Keratinocyte (primary cell): Measurements from ENCODE around the gene PVRIG. TPM values are rescaled to one million over a fixed set of nuclear protein-coding genes. Genes with fewer than 3 reads are reported as not detected.

Experiments used
- DNase-seq: peaks from one replicate; pipeline ENCODE4 v3.0.0-alpha.2; 2011; ENCODE audit warnings: low read depth, missing footprints, low spot score
- FAIRE-seq: peaks from 2 replicates; lab custom pipeline; 2011; peaks lifted over from hg19 to GRCh38; lab: Jason Lieb, UNC
- H2AFZ ChIP-seq: 2 replicates; pipeline ENCODE4 v1.6.0; 2012; ENCODE audit warnings: low read length, control low read depth, inconsistent platforms; ENCODE audit not compliant: control insufficient read depth
- H3K27ac ChIP-seq: 2 replicates; pipeline ENCODE4 v1.5.1; 2011; ENCODE audit warnings: low read length; ENCODE audit not compliant: control insufficient read depth, insufficient read depth
- H3K27me3 ChIP-seq: 3 replicates; pipeline ENCODE4 v1.6.0; 2011; ENCODE audit warnings: low read length; ENCODE audit not compliant: control insufficient read depth, insufficient read depth; ENCODE audit errors: extremely low read depth
- H3K36me3 ChIP-seq, 2 experiments: 2 replicates in 1 of 2; 3 replicates in 1 of 2; pipeline ENCODE4 v1.5.1; 2011; ENCODE audit warnings: low read length in 2 of 2, mild to moderate bottlenecking in 1 of 2; ENCODE audit not compliant: control insufficient read depth in 2 of 2, insufficient read depth in 2 of 2; ENCODE audit errors: extremely low read depth in 1 of 2
- H3K4me1 ChIP-seq: 3 replicates; pipeline ENCODE4 v1.5.1; 2011; ENCODE audit warnings: low read length; ENCODE audit not compliant: control insufficient read depth, insufficient read depth; ENCODE audit errors: extremely low read depth
- H3K4me2 ChIP-seq: 3 replicates; pipeline ENCODE4 v1.6.0; 2011; ENCODE audit warnings: low read depth, low read length; ENCODE audit not compliant: control insufficient read depth, insufficient read depth; ENCODE audit errors: extremely low read depth
- H3K4me3 ChIP-seq, 3 experiments: fragments of 200-600 bp in 1 of 3; sonication (generic) in 1 of 3; 2 replicates in 2 of 3; 3 replicates in 1 of 3; pipeline ENCODE4 v1.5.1; 2011 to 2016; ENCODE audit warnings: low read length in 3 of 3, mild to moderate bottlenecking in 3 of 3, control low read depth in 2 of 3, inconsistent platforms in 1 of 3, low read depth in 1 of 3, mixed read lengths in 1 of 3, mixed run types in 1 of 3, moderate library complexity in 1 of 3; ENCODE audit not compliant: control insufficient read depth in 2 of 3, insufficient read depth in 2 of 3; ENCODE audit errors: extremely low read depth in 1 of 3
- H3K79me2 ChIP-seq: 2 replicates; pipeline ENCODE4 v1.6.0; 2012; ENCODE audit warnings: low read length; ENCODE audit not compliant: control insufficient read depth, insufficient read depth
- H3K9ac ChIP-seq: 3 replicates; pipeline ENCODE4 v1.6.0; 2011; ENCODE audit warnings: low read length; ENCODE audit not compliant: control insufficient read depth, insufficient read depth; ENCODE audit errors: extremely low read depth
- H3K9me1 ChIP-seq: 3 replicates; pipeline ENCODE4 v1.6.0; 2011; ENCODE audit warnings: low read length; ENCODE audit not compliant: control insufficient read depth, insufficient read depth; ENCODE audit errors: extremely low read depth
- H3K9me3 ChIP-seq: 2 replicates; pipeline ENCODE4 v1.5.1; 2012; ENCODE audit warnings: low read depth, low read length; ENCODE audit not compliant: control insufficient read depth
- H4K20me1 ChIP-seq: 3 replicates; pipeline ENCODE4 v1.6.0; 2011; ENCODE audit warnings: low read length; ENCODE audit not compliant: control insufficient read depth, insufficient read depth; ENCODE audit errors: extremely low read depth
- EZH2 ChIP-seq: IDR thresholded peaks from one replicate; pipeline ENCODE4 v1.6.1; 2012; ENCODE audit warnings: inconsistent platforms, mild to moderate bottlenecking, low read length, moderate library complexity
- dilution Hi-C: fragments of 300-500 bp; cut with MboI; formaldehyde crosslinking; loops from one replicate; pipeline ENCODE4 v1.7.0; 2020; ENCODE audit warnings: low sequenced_read_pairs; ENCODE audit not compliant: extremely low pct_ligation_motif_present
- polyA plus RNA-seq, 5 experiments: library from polyadenylated mRNA; depleted of rRNA in 3 of 5; stranded (reverse) in 3 of 5; stranded (forward) in 1 of 5; unstranded in 1 of 5; fragments of >200 nt; gene quantifications; 1 replicate in 1 of 5; 2 replicates in 3 of 5; 3 replicates in 1 of 5; pipeline versions ENCODE4 v1.2.1 to v1.2.3, GENCODE V29; 2011 to 2012; ENCODE audit warnings: missing spikeins in 2 of 5, low read depth in 1 of 5, low replicate concordance in 1 of 5
- TF ChIP-seq, protein P1 (sequence below), 3 experiments: IDR thresholded peaks in 1 of 3; conservative IDR thresholded peaks in 1 of 3; optimal IDR thresholded peaks in 1 of 3; 2 replicates in 2 of 3; 3 replicates in 1 of 3; pipeline versions ENCODE3 to v1.5.1; 2011; ENCODE audit warnings: low read length in 3 of 3, mild to moderate bottlenecking in 3 of 3, moderate library complexity in 2 of 3, control low read depth in 1 of 3, inconsistent platforms in 1 of 3; ENCODE audit not compliant: insufficient read depth in 2 of 3; ENCODE audit errors: extremely low read depth in 1 of 3

Gene PVRIG
- polyA plus RNA-seq, 1 donor (not counting 4 experiments of a cell fraction or from before 2014, with no cell fraction given) = 0.41 TPM

DNA sequence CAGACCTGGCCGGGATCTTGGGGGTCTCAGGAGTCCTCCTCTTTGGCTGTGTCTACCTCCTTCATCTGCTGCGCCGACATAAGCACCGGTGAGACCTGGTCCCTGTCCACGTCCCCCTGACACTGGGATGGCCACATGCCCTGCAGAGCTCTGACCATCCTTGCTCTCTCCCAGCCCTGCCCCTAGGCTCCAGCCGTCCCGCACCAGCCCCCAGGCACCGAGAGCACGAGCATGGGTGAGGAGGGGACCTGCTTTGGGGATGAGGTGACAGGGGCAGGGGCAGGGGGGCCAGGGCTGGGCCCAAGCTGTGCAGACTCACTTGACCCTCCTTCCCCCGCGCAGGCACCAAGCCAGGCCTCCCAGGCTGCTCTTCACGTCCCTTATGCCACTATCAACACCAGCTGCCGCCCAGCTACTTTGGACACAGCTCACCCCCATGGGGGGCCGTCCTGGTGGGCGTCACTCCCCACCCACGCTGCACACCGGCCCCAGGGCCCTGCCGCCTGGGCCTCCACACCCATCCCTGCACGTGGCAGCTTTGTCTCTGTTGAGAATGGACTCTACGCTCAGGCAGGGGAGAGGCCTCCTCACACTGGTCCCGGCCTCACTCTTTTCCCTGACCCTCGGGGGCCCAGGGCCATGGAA lies 959 bp downstream of the PVRIG start:
- H3K4me1 ChIP-seq = no peaks in the 10 kb centered on the region
- TF ChIP-seq EZH2 = no peak
- TF ChIP-seq, protein P1, sequence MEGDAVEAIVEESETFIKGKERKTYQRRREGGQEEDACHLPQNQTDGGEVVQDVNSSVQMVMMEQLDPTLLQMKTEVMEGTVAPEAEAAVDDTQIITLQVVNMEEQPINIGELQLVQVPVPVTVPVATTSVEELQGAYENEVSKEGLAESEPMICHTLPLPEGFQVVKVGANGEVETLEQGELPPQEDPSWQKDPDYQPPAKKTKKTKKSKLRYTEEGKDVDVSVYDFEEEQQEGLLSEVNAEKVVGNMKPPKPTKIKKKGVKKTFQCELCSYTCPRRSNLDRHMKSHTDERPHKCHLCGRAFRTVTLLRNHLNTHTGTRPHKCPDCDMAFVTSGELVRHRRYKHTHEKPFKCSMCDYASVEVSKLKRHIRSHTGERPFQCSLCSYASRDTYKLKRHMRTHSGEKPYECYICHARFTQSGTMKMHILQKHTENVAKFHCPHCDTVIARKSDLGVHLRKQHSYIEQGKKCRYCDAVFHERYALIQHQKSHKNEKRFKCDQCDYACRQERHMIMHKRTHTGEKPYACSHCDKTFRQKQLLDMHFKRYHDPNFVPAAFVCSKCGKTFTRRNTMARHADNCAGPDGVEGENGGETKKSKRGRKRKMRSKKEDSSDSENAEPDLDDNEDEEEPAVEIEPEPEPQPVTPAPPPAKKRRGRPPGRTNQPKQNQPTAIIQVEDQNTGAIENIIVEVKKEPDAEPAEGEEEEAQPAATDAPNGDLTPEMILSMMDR (optimal IDR thresholded peaks at IDR 0.05 in 1 of 3, IDR thresholded peaks at IDR 0.05 in 1 of 3, conservative IDR thresholded peaks at IDR 0.05 in 1 of 3; ENCODE audit: extremely low read depth in 1 of 3, insufficient read depth in 2 of 3, low read length in 3 of 3) = no peak
- no peak overlapping the region for H3K4me3 ChIP-seq
- dilution Hi-C loops = no loop called here
- no peaks in the 10 kb centered on the region for H3K9me3 ChIP-seq
- H3K4me2 ChIP-seq = no peak overlapping the region
- no peaks in the 10 kb centered on the region for H3K9me1 ChIP-seq
- H4K20me1 ChIP-seq = no peaks in the 10 kb centered on the region
- no peak overlapping the region for H3K9ac ChIP-seq
- no peak overlapping the region for H2AFZ ChIP-seq
- H3K36me3 ChIP-seq = no peaks in the 10 kb centered on the region
- no peak overlapping the region for H3K27ac ChIP-seq
- FAIRE-seq = no peak
- no peak for DNase-seq
- H3K27me3 ChIP-seq = no peaks in the 10 kb centered on the region
- no peaks in the 10 kb centered on the region for H3K79me2 ChIP-seq

DNA sequence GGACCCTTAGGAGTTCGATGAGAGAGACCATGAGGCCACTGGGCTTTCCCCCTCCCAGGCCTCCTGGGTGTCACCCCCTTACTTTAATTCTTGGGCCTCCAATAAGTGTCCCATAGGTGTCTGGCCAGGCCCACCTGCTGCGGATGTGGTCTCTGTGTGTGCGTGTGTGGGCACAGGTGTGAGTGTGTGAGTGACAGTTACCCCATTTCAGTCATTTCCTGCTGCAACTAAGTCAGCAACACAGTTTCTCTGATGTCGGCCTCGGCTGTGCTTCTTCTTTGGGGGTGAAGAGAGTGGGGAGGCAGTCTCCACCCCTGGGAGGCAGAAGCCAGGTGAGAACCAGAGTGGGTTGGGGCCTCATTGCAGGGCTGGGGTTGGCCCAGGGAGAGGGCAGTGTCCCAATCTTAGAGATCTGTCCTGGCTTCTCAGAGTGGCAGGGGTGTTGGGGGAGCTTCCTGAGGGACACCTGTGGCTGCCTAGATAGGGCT lies 1.5 kb downstream of the PVRIG start:
- Histone ChIP-seq H3K9ac (no peak overlapping the region), H3K9me3 (no peaks in the 10 kb centered on the region), H3K36me3 (no peaks in the 10 kb centered on the region), H3K9me1 (no peaks in the 10 kb centered on the region), H2AFZ (no peak overlapping the region), H3K4me3 (no peak overlapping the region), H3K4me2 (no peak overlapping the region), H3K27me3 (no peaks in the 10 kb centered on the region), H3K4me1 (no peaks in the 10 kb centered on the region), H3K79me2 (no peaks in the 10 kb centered on the region), H4K20me1 (no peaks in the 10 kb centered on the region), H3K27ac (no peak overlapping the region)
- dilution Hi-C loops = no loop called here
- TF ChIP-seq, protein P1 (optimal IDR thresholded peaks at IDR 0.05 in 1 of 3, IDR thresholded peaks at IDR 0.05 in 1 of 3, conservative IDR thresholded peaks at IDR 0.05 in 1 of 3; ENCODE audit: extremely low read depth in 1 of 3, insufficient read depth in 2 of 3, low read length in 3 of 3) = no peak
- TF ChIP-seq EZH2 = no peak
- FAIRE-seq (no peak), DNase-seq (no peak)
